ENCODE measurements around the gene PNMA8A.
"Not testable (repeated sequence)": the region's sequence is repeated elsewhere in the genome, so short reads cannot be mapped to it uniquely, and the experiment has no call there.

The PNMA8A gene

DNA sequence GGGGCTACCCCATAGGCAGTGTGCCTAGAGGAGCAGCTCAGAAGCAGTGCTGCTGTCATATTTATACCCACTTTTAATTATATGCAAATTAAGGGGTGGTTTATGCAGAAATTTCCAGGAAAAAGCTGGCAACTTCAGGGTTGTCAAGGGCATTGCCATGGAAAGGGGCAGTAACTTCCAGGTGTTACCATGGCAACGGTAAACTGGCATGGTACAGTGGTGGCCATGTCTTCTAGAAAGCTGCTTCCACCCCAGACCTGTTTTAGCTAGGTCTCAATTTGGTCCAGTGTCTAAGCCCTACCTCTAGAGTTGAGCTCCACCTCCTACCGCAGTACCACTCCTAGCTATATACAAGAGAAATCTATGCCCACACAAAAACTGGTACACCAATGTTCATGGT is 11.3 kb downstream of the PNMA8A start:
- H3K27ac Mint-ChIP-seq: no peak overlapping the region
- no peaks in the 10 kb centered on the region for H3K4me1 Mint-ChIP-seq
- no peaks in the 10 kb centered on the region for H3K36me3 Mint-ChIP-seq
- H3K4me3 Mint-ChIP-seq: no peak overlapping the region
- no peak for ATAC-seq
- H3K27me3 Mint-ChIP-seq: peaks cover 42% of the 10 kb centered on the region
- peaks cover 2% of the 10 kb centered on the region for H3K9me3 Mint-ChIP-seq

DNA sequence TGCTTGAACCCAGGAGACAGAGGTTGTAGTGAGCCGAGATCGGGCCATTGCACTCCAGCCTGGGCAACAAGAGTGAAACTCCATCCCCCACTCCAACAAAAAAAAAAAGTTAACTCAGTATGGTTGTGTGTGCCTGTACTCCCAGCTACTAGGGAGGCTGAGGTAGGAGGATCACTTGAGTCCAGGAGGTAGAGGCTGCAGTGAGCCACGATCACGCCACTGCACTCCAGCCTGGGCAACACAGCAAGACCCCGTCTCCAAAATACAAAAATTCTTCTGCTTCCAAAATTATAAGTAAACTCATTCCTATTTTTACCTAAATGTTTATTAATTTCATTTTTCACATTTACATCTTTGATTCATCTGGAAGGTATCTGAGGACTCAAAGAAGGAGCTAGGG is 14.4 kb downstream of the PNMA8A start:
- Mint-ChIP-seq H3K36me3 (no peaks in the 10 kb centered on the region), H3K4me1 (no peaks in the 10 kb centered on the region), H3K27ac (no peak overlapping the region), H3K27me3 (peaks cover 34% of the 10 kb centered on the region), H3K4me3 (no peak overlapping the region), H3K9me3 (peaks cover 2% of the 10 kb centered on the region)
- no peak for ATAC-seq

DNA sequence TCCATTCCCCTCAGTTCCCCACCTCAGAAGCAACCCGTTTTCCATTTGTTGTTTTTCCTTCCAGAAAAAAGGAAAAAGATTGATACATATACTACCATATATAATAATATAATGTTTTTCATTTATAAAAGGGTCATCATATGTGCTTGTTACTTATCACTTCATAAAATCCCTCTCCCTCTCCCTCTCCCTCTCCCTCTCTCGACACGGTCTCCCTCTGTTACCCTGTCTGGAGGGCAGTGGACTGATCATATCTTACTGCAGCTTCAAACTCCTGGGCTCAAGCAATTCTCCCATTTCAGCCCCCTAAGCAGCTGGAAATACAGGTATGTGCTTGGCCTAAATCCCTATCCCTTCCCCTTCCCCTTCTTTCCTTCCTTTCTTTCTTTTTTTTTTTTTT is 17.1 kb downstream of the PNMA8A start:
- Mint-ChIP-seq H3K4me1 (no peaks in the 10 kb centered on the region), H3K9me3 (peaks cover 5% of the 10 kb centered on the region), H3K27ac (no peak overlapping the region), H3K27me3 (peaks cover 32% of the 10 kb centered on the region), H3K4me3 (no peak overlapping the region), H3K36me3 (no peaks in the 10 kb centered on the region)
- no peak for ATAC-seq

DNA sequence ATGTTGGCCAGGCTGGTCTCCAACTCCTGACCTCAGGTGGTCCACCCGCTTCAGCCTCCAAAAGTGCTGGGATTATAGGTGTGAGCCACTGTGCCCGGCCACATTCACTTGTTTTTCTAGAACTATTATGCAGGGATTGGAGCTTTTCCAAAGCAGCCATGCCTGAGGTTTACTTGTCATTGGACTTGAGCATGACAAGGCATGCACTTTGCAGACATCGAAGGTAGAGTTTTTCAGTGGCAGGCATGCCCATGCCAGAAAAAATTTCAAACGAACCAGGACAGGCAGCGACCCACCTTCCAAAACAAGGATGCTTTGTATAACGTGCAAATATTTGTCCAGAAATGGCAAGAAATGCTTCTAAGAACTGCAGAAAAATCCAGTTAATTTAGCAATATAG is 17.7 kb downstream of the PNMA8A start:
- Mint-ChIP-seq H3K4me1 (no peaks in the 10 kb centered on the region), H3K36me3 (no peaks in the 10 kb centered on the region), H3K4me3 (no peak overlapping the region), H3K27me3 (peaks cover 26% of the 10 kb centered on the region), H3K9me3 (peaks cover 5% of the 10 kb centered on the region), H3K27ac (no peak overlapping the region)
- no peak for ATAC-seq

DNA sequence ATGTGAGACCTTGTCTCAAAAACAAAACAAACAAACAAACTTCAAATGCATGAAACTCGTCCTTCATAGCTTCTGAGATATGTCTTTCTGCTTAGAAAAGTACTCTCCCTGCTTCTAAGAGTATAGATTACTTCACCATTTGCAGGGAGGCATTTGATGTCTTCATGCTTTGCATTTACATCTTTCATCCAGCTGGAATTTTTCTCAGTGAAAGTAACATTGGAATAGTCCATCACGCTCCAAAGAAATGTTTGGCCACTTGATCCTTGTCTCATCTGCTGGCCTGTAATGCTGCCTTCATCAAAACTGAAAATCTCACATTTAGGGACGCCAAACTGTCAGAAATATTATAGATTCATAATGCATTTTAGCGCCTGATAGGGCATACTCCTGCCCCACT is 19.2 kb downstream of the PNMA8A start:
- Mint-ChIP-seq H3K27ac (no peak overlapping the region), H3K36me3 (no peaks in the 10 kb centered on the region), H3K4me3 (no peak overlapping the region), H3K4me1 (no peaks in the 10 kb centered on the region), H3K9me3 (peaks cover 5% of the 10 kb centered on the region), H3K27me3 (peaks cover 33% of the 10 kb centered on the region)
- no peak for ATAC-seq

DNA sequence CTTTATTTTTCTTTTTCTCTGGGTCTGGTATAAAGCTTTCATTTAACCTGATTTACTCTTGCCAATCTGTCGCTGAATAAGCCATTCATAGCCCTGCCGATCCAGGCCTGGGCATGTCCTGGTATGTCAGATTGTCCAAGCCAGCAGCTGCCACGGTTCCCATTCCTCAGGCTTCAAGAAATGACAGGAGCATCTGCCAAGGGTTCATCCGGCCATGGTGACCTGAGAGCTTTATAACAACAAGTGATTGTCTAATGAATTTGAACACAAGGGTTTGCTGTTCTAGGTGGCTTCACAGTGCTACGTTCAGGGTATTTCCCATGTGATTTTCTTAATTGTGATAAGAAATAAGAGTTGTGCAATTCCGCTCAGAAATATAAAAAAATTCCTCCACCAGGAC is 20.0 kb downstream of the PNMA8A start:
- Mint-ChIP-seq H3K27ac (no peak overlapping the region), H3K4me1 (no peaks in the 10 kb centered on the region), H3K9me3 (peaks cover 5% of the 10 kb centered on the region), H3K27me3 (peaks cover 32% of the 10 kb centered on the region), H3K36me3 (no peaks in the 10 kb centered on the region), H3K4me3 (no peak overlapping the region)
- no peak for ATAC-seq

DNA sequence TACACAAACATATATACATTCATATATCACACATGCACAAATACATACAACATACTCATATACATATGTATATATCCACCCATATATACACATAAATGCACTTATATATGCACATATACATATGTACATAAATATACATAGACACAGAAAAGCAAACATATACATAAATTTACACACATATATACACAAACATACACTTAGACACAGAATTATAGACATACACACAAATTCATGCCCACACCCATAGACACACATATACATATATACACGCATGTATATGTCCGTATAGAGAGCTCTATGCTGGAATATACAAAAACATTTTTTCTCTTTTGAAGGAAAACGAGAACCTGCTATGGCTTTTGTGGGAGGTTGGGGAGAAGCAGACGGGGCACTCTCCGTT is 20.6 kb downstream of the PNMA8A start:
- Mint-ChIP-seq H3K9me3 (peaks cover 5% of the 10 kb centered on the region), H3K27ac (no peak overlapping the region), H3K27me3 (peaks cover 32% of the 10 kb centered on the region), H3K36me3 (no peaks in the 10 kb centered on the region), H3K4me3 (no peak overlapping the region), H3K4me1 (no peaks in the 10 kb centered on the region)
- no peak for ATAC-seq

DNA sequence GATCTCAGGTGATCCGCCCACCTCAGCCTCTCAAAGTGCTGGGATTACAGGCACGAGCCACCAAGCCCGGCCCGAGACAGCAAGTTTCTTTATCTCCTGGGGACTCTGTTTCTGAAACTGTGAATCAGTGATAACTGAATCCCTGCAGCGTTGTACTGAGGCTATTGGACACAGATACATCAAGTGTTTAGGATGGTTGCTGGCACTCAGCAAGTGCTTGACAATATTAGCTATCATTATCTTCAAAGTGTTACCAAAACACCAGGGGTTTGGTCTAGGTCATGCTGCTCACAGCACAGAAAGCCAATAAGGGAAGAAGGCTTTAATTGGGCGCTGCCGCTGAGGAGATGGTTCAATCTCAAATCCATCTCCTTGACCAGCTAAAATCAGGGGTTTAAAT is 22.1 kb downstream of the PNMA8A start:
- H3K27ac Mint-ChIP-seq: no peak overlapping the region
- H3K27me3 Mint-ChIP-seq: peaks cover 19% of the 10 kb centered on the region
- ATAC-seq: no peak
- H3K36me3 Mint-ChIP-seq: no peaks in the 10 kb centered on the region
- H3K4me3 Mint-ChIP-seq: no peak overlapping the region
- peaks cover 3% of the 10 kb centered on the region for H3K9me3 Mint-ChIP-seq
- H3K4me1 Mint-ChIP-seq: no peaks in the 10 kb centered on the region

DNA sequence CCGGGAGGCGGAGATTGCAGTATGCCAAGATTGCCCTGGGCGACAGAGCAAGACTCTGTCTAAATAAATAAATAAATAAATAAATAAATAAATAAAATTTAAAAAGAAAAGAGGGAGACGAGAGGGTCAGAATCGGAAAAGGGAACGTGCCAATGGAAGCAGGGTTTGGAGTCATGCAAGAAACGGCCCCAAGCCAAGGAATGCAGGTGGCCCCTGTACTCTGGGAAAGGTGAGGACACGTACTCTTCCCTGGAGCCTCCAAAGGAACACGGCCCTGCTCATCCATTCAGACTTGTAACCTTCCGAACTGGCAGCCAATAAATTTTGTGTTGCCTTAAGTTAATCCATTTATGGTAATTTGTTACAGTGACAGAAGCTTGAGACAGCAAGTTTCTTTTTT is 22.8 kb downstream of the PNMA8A start:
- Mint-ChIP-seq H3K36me3 (no peaks in the 10 kb centered on the region), H3K4me1 (no peaks in the 10 kb centered on the region), H3K4me3 (no peak overlapping the region), H3K27ac (no peak overlapping the region), H3K27me3 (peaks cover 19% of the 10 kb centered on the region), H3K9me3 (peaks cover 3% of the 10 kb centered on the region)
- no peak for ATAC-seq

DNA sequence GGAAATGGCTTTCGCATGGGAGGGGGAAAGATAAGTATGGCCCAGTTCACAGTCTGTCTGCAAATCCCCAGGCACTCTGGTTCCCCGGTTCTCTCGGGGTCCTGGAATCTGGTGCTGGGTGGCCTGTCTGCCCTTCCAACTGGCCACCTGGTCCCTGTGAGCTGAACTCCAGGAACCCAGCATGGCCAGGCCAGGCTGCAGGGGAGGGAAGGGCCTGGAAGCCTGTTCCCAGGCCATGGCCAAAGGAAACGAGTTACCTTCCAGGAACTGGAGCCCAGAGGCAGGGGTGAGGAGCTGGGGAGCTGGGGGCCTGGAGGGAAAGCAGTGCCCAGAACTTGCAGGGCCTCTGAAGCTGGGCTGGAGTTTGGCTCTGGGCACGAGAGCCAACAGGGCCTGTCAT is 23.5 kb downstream of the PNMA8A start:
- no peak for ATAC-seq
- no peaks in the 10 kb centered on the region for H3K4me1 Mint-ChIP-seq

DNA sequence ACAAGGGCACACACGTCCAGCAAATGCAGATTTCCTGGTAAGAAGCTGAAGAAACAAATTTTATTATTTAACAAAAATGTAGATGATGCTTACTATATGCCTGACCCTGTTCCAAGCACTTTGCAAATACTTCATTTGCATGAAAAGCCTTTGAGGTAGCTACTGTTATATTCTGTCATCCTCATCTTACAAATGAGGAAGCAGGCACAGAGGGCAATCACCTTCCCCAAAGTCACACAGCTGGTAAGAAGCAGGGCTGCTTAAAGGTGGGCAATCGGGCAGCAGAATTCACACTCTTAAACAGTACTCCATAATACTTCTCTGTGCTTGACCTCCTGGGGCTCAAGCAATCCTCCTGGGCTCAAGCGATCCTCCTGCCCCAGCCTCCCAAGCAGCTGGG is 24.4 kb downstream of the PNMA8A start:
- H3K4me1 Mint-ChIP-seq: no peaks in the 10 kb centered on the region
- H3K27me3 Mint-ChIP-seq: peaks cover 19% of the 10 kb centered on the region
- no peaks in the 10 kb centered on the region for H3K36me3 Mint-ChIP-seq
- ATAC-seq: no peak
- peaks cover 3% of the 10 kb centered on the region for H3K9me3 Mint-ChIP-seq
- H3K4me3 Mint-ChIP-seq: no peak overlapping the region
- H3K27ac Mint-ChIP-seq: no peak overlapping the region

More for the DNA sequence above, 23.5 kb downstream of the PNMA8A start:
- Mint-ChIP-seq H3K9me3 (peaks cover 3% of the 10 kb centered on the region), H3K36me3 (no peaks in the 10 kb centered on the region), H3K27ac (no peak overlapping the region), H3K4me3 (no peak overlapping the region), H3K27me3 (peaks cover 19% of the 10 kb centered on the region)

DNA sequence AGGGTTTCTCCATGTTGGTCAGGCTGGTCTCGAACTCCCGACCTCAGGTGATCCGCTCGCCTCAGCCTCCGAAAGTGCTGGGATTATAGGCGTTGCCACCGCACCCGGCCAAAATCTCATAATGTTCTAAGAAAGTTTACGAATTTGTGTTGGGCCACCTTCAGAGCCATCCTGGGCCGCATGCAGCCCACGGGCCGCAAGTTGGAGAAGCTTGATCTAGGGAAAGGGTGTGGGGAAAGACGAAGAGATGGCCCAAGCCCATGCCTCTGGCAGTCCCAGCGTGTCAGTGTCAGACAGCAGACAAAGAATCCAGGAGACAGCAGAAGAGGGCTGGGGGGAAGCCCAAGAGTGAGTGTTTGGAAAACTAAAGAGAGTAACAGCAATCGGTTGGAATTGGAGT is 25.3 kb downstream of the PNMA8A start:
- Mint-ChIP-seq H3K9me3 (peaks cover 3% of the 10 kb centered on the region), H3K27ac (no peak overlapping the region), H3K4me3 (no peak overlapping the region), H3K27me3 (peaks cover 19% of the 10 kb centered on the region), H3K4me1 (no peaks in the 10 kb centered on the region), H3K36me3 (no peaks in the 10 kb centered on the region)
- ATAC-seq: no peak

DNA sequence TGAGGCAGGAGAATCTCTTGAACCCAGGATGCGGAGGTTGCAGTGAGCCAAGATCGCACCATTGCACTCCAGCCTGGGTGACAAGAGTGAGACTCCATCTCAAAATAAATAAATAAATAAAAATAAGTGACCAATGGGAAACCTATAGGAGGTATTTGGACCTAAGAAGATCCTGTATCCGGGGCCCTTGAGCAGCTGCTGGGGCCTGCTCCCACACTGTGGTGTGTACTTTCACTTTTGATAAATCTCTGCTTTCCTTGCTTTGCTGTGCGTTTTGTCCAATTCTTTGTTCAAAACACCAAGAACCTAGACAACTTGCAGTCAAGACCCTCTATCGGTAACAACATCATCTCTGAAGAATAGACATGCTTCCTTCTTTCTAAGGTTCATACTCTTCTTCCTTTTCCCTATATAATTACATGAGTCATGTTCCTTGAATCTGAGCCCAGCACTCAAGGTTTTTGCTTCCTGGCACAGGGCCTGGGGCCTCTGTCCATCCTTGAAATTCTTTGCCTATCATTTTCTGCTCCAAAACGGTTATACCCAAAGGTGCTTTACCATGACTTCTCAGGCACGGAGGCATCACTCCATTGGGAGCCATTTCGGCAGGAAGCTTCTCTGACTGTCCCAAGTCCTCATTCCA is 28.4 kb downstream of the PNMA8A start:
- no peak overlapping the region for H3K27ac Mint-ChIP-seq
- no peaks in the 10 kb centered on the region for H3K9me3 Mint-ChIP-seq
- H3K4me3 Mint-ChIP-seq: no peak overlapping the region
- H3K4me1 Mint-ChIP-seq: no peaks in the 10 kb centered on the region
- no peaks in the 10 kb centered on the region for H3K36me3 Mint-ChIP-seq
- H3K27me3 Mint-ChIP-seq: peaks cover 22% of the 10 kb centered on the region
- no peak for ATAC-seq

DNA sequence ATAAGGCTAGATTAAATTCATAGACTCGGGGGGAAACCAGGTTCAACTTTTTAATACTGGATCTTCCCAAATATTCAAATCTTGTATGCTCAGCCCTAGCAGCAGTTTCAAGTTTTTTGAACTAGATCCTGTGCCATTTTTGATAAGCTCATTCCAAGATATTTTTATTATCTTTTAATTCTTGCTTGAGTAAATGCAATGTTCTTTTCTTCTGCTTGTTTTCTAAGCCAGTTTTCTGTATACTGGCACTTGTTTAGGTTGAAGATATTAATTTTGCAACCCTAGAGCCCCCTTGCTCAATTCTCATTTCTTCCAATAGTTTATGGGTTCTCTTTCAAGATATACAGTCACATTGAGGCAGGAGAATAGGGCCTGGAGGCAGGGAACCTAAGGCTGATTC is 29.5 kb downstream of the PNMA8A start:
- no peak for ATAC-seq
- Mint-ChIP-seq H3K4me1 (no peaks in the 10 kb centered on the region), H3K9me3 (no peaks in the 10 kb centered on the region), H3K4me3 (no peak overlapping the region), H3K27ac (no peak overlapping the region), H3K27me3 (peaks cover 24% of the 10 kb centered on the region), H3K36me3 (no peaks in the 10 kb centered on the region)

DNA sequence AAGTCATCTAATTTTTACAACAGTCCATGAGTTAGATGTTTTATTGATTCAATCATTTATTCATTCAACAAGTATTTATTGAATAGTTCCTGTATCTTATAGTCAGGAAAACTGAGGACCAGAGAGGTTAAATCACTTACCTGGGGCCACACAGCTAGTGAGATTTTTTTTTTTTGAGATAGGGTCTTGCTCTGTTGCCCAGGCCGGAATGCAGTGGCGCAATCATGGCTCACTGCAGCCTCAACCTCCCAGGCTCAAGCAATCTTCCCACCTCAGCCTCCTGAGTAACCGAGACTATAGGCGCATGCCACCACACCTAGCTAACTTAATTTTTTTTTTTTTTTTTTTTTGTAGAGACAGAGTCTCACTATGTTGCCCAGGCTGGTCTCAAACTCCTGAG is 35.7 kb downstream of the PNMA8A start:
- not testable (repeated sequence) for H3K9me3 Mint-ChIP-seq, H3K4me3 Mint-ChIP-seq, ATAC-seq, H3K4me1 Mint-ChIP-seq, H3K36me3 Mint-ChIP-seq, H3K27ac Mint-ChIP-seq
- peaks cover 64% of the 10 kb centered on the region for H3K27me3 Mint-ChIP-seq

DNA sequence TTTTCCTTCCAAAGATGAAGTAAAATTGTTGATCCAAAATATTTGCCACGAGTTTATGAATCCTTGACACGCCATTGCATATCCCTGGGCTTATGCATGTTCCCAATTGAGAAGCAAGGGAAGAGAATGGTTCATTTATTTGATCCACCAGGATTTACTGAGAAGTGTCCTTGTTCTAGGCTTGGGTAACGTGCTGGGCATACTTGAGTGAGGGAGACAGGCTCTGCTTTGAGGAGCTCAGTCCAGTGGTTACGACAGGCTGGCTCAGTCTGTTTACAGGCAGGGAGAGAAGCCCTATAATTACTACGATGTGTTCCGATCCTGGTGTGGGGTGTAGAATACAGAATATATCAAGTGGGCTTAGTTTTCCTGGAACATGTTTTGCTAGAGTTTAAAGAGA is 36.4 kb downstream of the PNMA8A start:
- H3K4me3 Mint-ChIP-seq: no peak overlapping the region
- ATAC-seq: no peak
- no peaks in the 10 kb centered on the region for H3K4me1 Mint-ChIP-seq
- H3K9me3 Mint-ChIP-seq: peaks cover 4% of the 10 kb centered on the region
- peaks cover 71% of the 10 kb centered on the region for H3K27me3 Mint-ChIP-seq
- no peaks in the 10 kb centered on the region for H3K36me3 Mint-ChIP-seq
- H3K27ac Mint-ChIP-seq: no peak overlapping the region

DNA sequence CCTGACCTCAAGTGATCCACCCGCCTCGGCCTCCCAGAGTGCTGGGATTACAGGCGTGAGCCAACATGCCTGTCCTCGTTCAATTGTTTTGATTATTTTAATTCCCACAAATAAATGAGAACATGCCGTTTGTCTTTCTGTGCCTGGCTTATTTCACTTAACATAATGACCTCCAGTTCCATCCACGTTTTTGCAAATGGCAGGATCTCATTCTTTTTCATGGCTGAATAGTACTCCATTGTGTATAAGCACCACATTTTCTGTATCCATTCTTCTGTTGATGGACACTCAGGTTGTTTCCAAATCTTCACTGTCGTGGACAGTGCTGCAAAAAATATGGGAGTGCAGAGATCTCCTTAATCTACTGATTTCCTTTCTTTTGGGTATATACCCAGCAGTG is 37.9 kb downstream of the PNMA8A start:
- not testable (repeated sequence) for H3K36me3 Mint-ChIP-seq, H3K4me1 Mint-ChIP-seq, H3K4me3 Mint-ChIP-seq, ATAC-seq, H3K27ac Mint-ChIP-seq, H3K9me3 Mint-ChIP-seq
- peaks cover 86% of the 10 kb centered on the region for H3K27me3 Mint-ChIP-seq

Measured in stimulated activated memory B cell treated with anti-CD40 and anti-IgM and Interleukin-4, amounts not matched to agents 10 μg/mL and 1 μg/mL and 100 μg/mL, for 72 hours (primary cell).